Measurements from ENCODE around the gene SERPINH1.

The SERPINH1 gene

GRCh38 chr11:75534259-75535069 is 27.6 kb upstream of the SERPINH1 start:
- Histone ChIP-seq H3K27ac (no peak overlapping the region), H3K27me3 (replicated peaks) (no peaks in the 10 kb centered on the region), H3K4me3 (ENCODE audit: low read depth, low read length) (no peak overlapping the region), H3K36me3 (replicated peaks) (no peaks in the 10 kb centered on the region)
- no peak for DNase-seq
- in situ Hi-C loops (cut with HindIII; ENCODE audit: low pct_ligation_motif_present, low sequenced_read_pairs) = no loop called here
- no peak for TF ChIP-seq CTCF (IDR thresholded peaks at IDR 0.05; ENCODE audit: low read depth, low read length, missing control alignments)

DNA sequence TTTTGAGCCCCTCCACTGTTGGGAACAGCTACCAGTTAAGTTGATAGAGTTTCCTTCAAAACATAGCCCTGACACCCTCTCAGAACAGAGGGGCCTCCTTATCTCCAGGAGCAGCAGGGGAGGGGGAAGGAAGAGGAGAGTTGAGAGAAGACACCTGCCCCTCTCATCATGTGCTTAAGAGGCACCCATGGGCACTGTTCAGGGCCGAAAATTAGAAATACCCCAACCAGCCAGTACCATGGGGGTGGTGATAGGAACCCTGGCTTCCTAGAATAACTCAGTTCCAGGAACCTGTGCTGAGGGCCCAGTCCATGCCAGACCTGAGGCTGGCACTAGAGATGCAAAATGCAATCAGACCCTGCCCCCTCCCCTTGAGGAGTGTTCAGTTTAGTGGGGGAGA is 27.0 kb upstream of the SERPINH1 start:
- no peaks in the 10 kb centered on the region for H3K36me3 ChIP-seq (replicated peaks)
- no peak for TF ChIP-seq CTCF (IDR thresholded peaks at IDR 0.05; ENCODE audit: low read depth, low read length, missing control alignments)
- in situ Hi-C loops (cut with HindIII; ENCODE audit: low pct_ligation_motif_present, low sequenced_read_pairs) = no loop called here
- DNase-seq = no peak
- no peak overlapping the region for H3K4me3 ChIP-seq (ENCODE audit: low read depth, low read length)
- H3K27me3 ChIP-seq (replicated peaks) = no peaks in the 10 kb centered on the region
- no peak overlapping the region for H3K27ac ChIP-seq

DNA sequence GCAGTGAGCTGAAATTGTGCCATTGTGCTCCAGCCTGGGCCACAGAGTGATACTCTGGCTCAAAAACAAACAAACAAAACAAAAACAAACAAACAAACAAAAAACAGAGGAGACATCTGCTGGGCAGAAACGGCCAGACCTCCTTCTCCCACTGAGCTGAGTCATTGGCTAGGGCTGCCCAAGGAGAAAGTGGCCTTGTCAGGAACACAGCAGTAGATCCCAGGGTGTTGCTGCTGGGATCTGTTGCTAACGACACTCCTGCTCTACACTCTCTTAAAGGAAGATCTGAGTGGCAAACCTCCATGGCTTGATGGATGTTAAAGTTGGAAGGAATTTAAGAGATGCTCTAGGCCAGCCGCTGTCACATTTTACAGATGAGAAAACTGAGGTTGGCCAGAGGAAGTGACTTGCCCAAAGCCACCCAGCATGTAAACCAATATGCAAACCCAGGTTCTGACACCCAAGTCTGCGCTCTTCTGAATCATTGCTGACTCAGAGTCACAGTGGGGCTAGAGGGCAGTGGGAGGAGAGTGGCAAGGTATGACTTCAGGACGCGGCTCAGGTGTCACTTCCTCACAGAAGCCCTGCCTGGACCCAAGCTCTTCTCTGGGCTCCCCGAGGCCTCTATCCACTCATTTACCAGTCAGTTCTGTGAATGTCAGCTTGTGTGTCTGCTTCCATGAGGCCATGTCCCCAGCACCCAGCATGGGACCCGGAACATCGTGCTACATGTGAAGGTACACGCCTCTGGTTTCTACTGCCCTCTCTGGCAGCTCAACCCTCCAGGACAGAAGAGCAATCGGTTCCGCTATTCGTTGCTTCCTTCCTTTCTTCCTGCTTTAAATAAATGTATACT is 25.0 kb upstream of the SERPINH1 start:
- DNase-seq = no peak
- in situ Hi-C loops (cut with HindIII; ENCODE audit: low pct_ligation_motif_present, low sequenced_read_pairs) = no loop called here
- Histone ChIP-seq H3K4me3 (ENCODE audit: low read depth, low read length) (no peak overlapping the region), H3K27me3 (replicated peaks) (no peaks in the 10 kb centered on the region), H3K36me3 (replicated peaks) (no peaks in the 10 kb centered on the region), H3K27ac (no peak overlapping the region)
- TF ChIP-seq CTCF (IDR thresholded peaks at IDR 0.05; ENCODE audit: low read depth, low read length, missing control alignments) = no peak

GRCh38 chr11:75537740-75538139 is 24.3 kb upstream of the SERPINH1 start:
- no peak for TF ChIP-seq CTCF (IDR thresholded peaks at IDR 0.05; ENCODE audit: low read depth, low read length, missing control alignments)
- H3K36me3 ChIP-seq (replicated peaks) = no peaks in the 10 kb centered on the region
- in situ Hi-C loops (cut with HindIII; ENCODE audit: low pct_ligation_motif_present, low sequenced_read_pairs) = no loop called here
- no peak for DNase-seq
- no peak overlapping the region for H3K4me3 ChIP-seq (ENCODE audit: low read depth, low read length)
- no peak overlapping the region for H3K27ac ChIP-seq
- no peaks in the 10 kb centered on the region for H3K27me3 ChIP-seq (replicated peaks)

GRCh38 chr11:75538150-75538942 is 23.7 kb upstream of the SERPINH1 start:
- in situ Hi-C loops (cut with HindIII; ENCODE audit: low pct_ligation_motif_present, low sequenced_read_pairs) = no loop called here
- H3K4me3 ChIP-seq (ENCODE audit: low read depth, low read length) = no peak overlapping the region
- H3K36me3 ChIP-seq (replicated peaks) = no peaks in the 10 kb centered on the region
- TF ChIP-seq CTCF (IDR thresholded peaks at IDR 0.05; ENCODE audit: low read depth, low read length, missing control alignments) = no peak
- H3K27ac ChIP-seq = no peak overlapping the region
- H3K27me3 ChIP-seq (replicated peaks) = no peaks in the 10 kb centered on the region
- DNase-seq = no peak

Data from brain microvascular endothelial cell (primary cell).